Peyer's patch (tissue), 4 donors: ENCODE measurements around the gene RET.

Experiments used
- POLR2A ChIP-seq, 2 donors: fragments of 450-650 bp; IDR thresholded peaks; one replicate each; pipeline ENCODE4 v1.5.1; 2017; ENCODE audit warnings: antibody characterized with exemption in 2 of 2, mild to moderate bottlenecking in 2 of 2, moderate library complexity in 2 of 2
- TF ChIP-seq, protein P1 (sequence below), 6 experiments: fragments of 450-650 bp in 4 of 6; fragments of 200-600 bp in 2 of 6; sonication (generic) in 1 of 6; IDR thresholded peaks; one replicate each; pipeline ENCODE4 v1.5.1; 2017 to 2019; ENCODE audit warnings: antibody characterized with exemption in 6 of 6, mild to moderate bottlenecking in 3 of 6, moderate library complexity in 1 of 6

DNA sequence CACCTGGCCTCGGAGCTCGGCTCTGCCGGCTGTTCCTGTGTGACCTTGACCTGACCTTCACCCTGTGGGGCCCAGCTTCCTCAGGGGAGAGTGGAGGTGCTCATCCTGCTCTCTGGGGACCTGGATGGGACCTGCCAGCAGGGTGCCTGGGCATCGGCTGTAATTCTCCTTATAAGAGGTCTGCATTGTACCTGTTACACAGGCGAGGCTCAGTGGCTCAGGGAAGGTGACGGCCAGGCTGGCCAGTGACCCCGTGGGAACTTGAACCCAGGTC is 29.0 kb downstream of the RET start:
- TF ChIP-seq POLR2A (IDR thresholded peaks at IDR 0.05): no peak
- TF ChIP-seq, protein P1, sequence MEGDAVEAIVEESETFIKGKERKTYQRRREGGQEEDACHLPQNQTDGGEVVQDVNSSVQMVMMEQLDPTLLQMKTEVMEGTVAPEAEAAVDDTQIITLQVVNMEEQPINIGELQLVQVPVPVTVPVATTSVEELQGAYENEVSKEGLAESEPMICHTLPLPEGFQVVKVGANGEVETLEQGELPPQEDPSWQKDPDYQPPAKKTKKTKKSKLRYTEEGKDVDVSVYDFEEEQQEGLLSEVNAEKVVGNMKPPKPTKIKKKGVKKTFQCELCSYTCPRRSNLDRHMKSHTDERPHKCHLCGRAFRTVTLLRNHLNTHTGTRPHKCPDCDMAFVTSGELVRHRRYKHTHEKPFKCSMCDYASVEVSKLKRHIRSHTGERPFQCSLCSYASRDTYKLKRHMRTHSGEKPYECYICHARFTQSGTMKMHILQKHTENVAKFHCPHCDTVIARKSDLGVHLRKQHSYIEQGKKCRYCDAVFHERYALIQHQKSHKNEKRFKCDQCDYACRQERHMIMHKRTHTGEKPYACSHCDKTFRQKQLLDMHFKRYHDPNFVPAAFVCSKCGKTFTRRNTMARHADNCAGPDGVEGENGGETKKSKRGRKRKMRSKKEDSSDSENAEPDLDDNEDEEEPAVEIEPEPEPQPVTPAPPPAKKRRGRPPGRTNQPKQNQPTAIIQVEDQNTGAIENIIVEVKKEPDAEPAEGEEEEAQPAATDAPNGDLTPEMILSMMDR (IDR thresholded peaks at IDR 0.05): no peak
